Calu3 (cell line): ENCODE measurements around the gene KCND3. TPM values are rescaled to one million over a fixed set of nuclear protein-coding genes. Genes with fewer than 3 reads are reported as not detected.
"Not testable (repeated sequence)": the region's sequence is repeated elsewhere in the genome, so short reads cannot be mapped to it uniquely, and the experiment has no call there.

ENCODE experiments used
- BruUV-seq: library from RNA; stranded (reverse); fragments of 400-500 nt; replicated peaks from 2 replicates; lab custom pipeline; 2021; lab: Mats Ljungman, UMichigan
- CTCF ChIA-PET: fragments of 300-600 bp; sonication (Branson Sonifier 250); formaldehyde crosslinking; loops from one replicate; lab custom pipeline; 2022; ENCODE audit warnings: antibody characterized with exemption; lab: Charles Lee
- DNase-seq: peaks from one replicate; pipeline ENCODE4 v3.0.0; 2022
- H3K27ac Mint-ChIP-seq: one replicate; pipeline ENCODE4 v1.8.0; 2022; ENCODE audit warnings: mixed read lengths; ENCODE audit not compliant: unreplicated experiment
- H3K27me3 Mint-ChIP-seq: one replicate; pipeline ENCODE4 v1.8.0; 2022; ENCODE audit warnings: mixed read lengths; ENCODE audit not compliant: unreplicated experiment
- H3K36me3 Mint-ChIP-seq: one replicate; pipeline ENCODE4 v1.8.0; 2022; ENCODE audit warnings: mild to moderate bottlenecking, moderate library complexity, mixed read lengths; ENCODE audit not compliant: insufficient read depth, unreplicated experiment
- H3K4me1 Mint-ChIP-seq: one replicate; pipeline ENCODE4 v1.8.0; 2022; ENCODE audit warnings: mild to moderate bottlenecking, low read depth, mixed read lengths; ENCODE audit not compliant: unreplicated experiment
- H3K4me3 Mint-ChIP-seq: one replicate; pipeline ENCODE4 v1.8.0; 2022; ENCODE audit warnings: mild to moderate bottlenecking, low read depth, moderate library complexity, mixed read lengths; ENCODE audit not compliant: unreplicated experiment
- H3K9me3 Mint-ChIP-seq: one replicate; pipeline ENCODE4 v1.8.0; 2022; ENCODE audit warnings: low read depth, mixed read lengths; ENCODE audit not compliant: unreplicated experiment
- CTCF ChIP-seq: fragments of 200-600 bp; IDR thresholded peaks from one replicate; pipeline ENCODE4 v1.8.0; 2022; ENCODE audit warnings: antibody characterized with exemption; ENCODE audit not compliant: unreplicated experiment
- intact Hi-C: fragments of 100-400 bp; cut with micrococcal nuclease; formaldehyde crosslinking; loops from one replicate; pipeline ENCODE4 v1.10.0; 2022; ENCODE audit not compliant: unreplicated experiment
- total RNA-seq: library from RNA; stranded (reverse); gene quantifications from 2 replicates; pipeline ENCODE4 v1.2.3, GENCODE V29; 2022

KCND3 gene
- total RNA-seq, 1 experiment from 2014 or later, result 0.07 TPM

GRCh38 chr1:111802110-111802509 lies 187.4 kb downstream of the KCND3 start:
- Mint-ChIP-seq H3K9me3 (no peaks in the 10 kb centered on the region), H3K27ac (no peak overlapping the region), H3K4me1 (no peaks in the 10 kb centered on the region), H3K36me3 (no peaks in the 10 kb centered on the region), H3K27me3 (peaks cover 63% of the 10 kb centered on the region), H3K4me3 (no peak overlapping the region)
- intact Hi-C loops, result no loop called here
- DNase-seq, result no peak
- CTCF ChIA-PET, result interaction anchor here (0.6 kb wide), 1 partner anchor 19 kb away, joined by 7 read pairs; no protein-coding TSS in a partner anchor
- BruUV-seq, result no TSS peak
- TF ChIP-seq CTCF, result no peak

DNA sequence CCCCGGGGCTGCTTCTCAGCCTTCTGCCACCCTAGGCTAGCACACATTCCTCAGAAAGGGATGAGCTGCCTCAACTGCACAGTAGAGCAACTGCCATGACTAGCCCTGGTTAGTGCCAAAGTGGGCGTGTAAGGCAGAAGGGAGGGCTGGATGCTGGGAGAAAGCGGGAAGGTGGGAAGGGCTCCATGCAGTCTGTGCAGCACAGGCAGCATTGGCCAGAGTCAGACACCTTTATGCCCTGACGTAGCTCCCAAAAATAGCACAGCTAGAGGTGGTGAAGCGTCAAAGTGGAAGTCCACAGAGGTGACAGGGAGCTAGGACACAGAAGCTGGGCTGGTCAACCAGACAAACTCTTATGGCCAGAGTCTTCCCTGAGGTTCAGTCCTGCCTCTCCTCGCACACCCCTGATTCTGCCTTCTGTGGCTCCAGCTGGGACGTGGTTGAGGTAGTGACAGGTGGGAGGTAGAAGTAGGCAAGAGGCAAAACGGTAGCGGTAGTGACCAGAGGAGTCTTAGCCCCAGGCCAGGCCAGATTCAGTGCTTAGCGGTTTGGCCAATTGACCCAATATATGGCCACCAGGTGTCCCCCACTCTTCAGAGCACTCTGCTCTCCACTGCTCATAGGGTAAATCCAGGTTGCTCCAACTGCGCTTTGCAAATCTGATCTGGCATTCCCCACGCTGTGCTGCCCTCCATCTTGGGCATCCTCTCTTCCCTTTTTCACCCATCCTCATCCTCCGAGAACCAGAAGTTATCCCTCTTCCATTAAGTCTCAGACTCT lies 188.2 kb downstream of the KCND3 start:
- H3K4me1 Mint-ChIP-seq, result no peaks in the 10 kb centered on the region
- no peak overlapping the region for H3K4me3 Mint-ChIP-seq
- no TSS peak for BruUV-seq
- peak; percentile 2 for DNase-seq
- H3K36me3 Mint-ChIP-seq, result no peaks in the 10 kb centered on the region
- no peak overlapping the region for H3K27ac Mint-ChIP-seq
- CTCF ChIA-PET, result interaction anchor here (0.6 kb wide), 1 partner anchor 18 kb away, joined by 7 read pairs; no protein-coding TSS in a partner anchor
- no peak for TF ChIP-seq CTCF
- intact Hi-C loops, result no loop called here
- H3K27me3 Mint-ChIP-seq, result peaks cover 54% of the 10 kb centered on the region
- no peaks in the 10 kb centered on the region for H3K9me3 Mint-ChIP-seq

- peaks cover 39% of the 10 kb centered on the region for H3K27me3 Mint-ChIP-seq
- intact Hi-C loops, H3K27ac Mint-ChIP-seq, CTCF ChIA-PET, H3K9me3 Mint-ChIP-seq, BruUV-seq, H3K4me3 Mint-ChIP-seq, H3K36me3 Mint-ChIP-seq, DNase-seq, H3K4me1 Mint-ChIP-seq: not testable (repeated sequence)
These were observed 189.7 kb downstream of the KCND3 start for GRCh38 chr1:111799722-111800121.

GRCh38 chr1:111798580-111798979 lies 190.9 kb downstream of the KCND3 start:
- H3K27me3 Mint-ChIP-seq, result peaks cover 28% of the 10 kb centered on the region
- no peaks in the 10 kb centered on the region for H3K9me3 Mint-ChIP-seq
- BruUV-seq, result no TSS peak
- no peak for DNase-seq
- no peak overlapping the region for H3K27ac Mint-ChIP-seq
- no peaks in the 10 kb centered on the region for H3K36me3 Mint-ChIP-seq
- CTCF ChIA-PET, result no interaction called here
- TF ChIP-seq CTCF, result no peak
- intact Hi-C loops, result no loop called here
- H3K4me3 Mint-ChIP-seq, result no peak overlapping the region
- no peaks in the 10 kb centered on the region for H3K4me1 Mint-ChIP-seq

GRCh38 chr1:111795401-111795800 lies 194.1 kb downstream of the KCND3 start:
- CTCF ChIA-PET, result no interaction called here
- H3K9me3 Mint-ChIP-seq, result no peaks in the 10 kb centered on the region
- no TSS peak for BruUV-seq
- H3K36me3 Mint-ChIP-seq, result no peaks in the 10 kb centered on the region
- intact Hi-C loops, result no loop called here
- no peak for TF ChIP-seq CTCF
- no peaks in the 10 kb centered on the region for H3K4me1 Mint-ChIP-seq
- no peak overlapping the region for H3K4me3 Mint-ChIP-seq
- H3K27me3 Mint-ChIP-seq, result peaks cover 24% of the 10 kb centered on the region
- H3K27ac Mint-ChIP-seq, result no peak overlapping the region
- DNase-seq, result no peak
